Mesendoderm (in vitro differentiated cells): ENCODE measurements around the gene FUOM.

Experiments used
- DNase-seq: peaks from one replicate; pipeline ENCODE4 v3.0.0; 2013
- H2AK5ac ChIP-seq: 2 replicates; pipeline ENCODE4 v1.6.1; 2013; ENCODE audit warnings: low read length, inconsistent platforms
- H2BK120ac ChIP-seq: 2 replicates; pipeline ENCODE4 v1.6.1; 2013; ENCODE audit warnings: low read depth, mild to moderate bottlenecking, low read length, moderate library complexity, mixed read lengths
- H2BK15ac ChIP-seq: replicated peaks from 2 replicates; pipeline ENCODE4 v1.6.1; 2013; ENCODE audit warnings: low read depth, mild to moderate bottlenecking, moderate library complexity
- H2BK5ac ChIP-seq: 2 replicates; pipeline ENCODE4 v1.6.1; 2013; ENCODE audit warnings: low read length, inconsistent platforms
- H3K18ac ChIP-seq: 2 replicates; pipeline ENCODE4 v1.6.1; 2013; ENCODE audit warnings: mild to moderate bottlenecking, low read length, mixed read lengths
- H3K23ac ChIP-seq: one replicate; pipeline ENCODE4 v1.6.1; 2013; ENCODE audit warnings: low read length
- H3K27ac ChIP-seq: 2 replicates; pipeline ENCODE4 v1.5.1; 2013; ENCODE audit warnings: low read depth, mild to moderate bottlenecking, inconsistent platforms, low read length, moderate library complexity
- H3K27me3 ChIP-seq: 2 replicates; pipeline ENCODE4 v1.6.1; 2013; ENCODE audit warnings: low read length, control low read depth, mild to moderate bottlenecking, inconsistent platforms; ENCODE audit not compliant: insufficient read depth, poor library complexity
- H3K36me3 ChIP-seq: 2 replicates; pipeline ENCODE4 v1.6.1; 2013; ENCODE audit warnings: low read length, inconsistent platforms; ENCODE audit not compliant: control insufficient read depth, insufficient read depth
- H3K4ac ChIP-seq: one replicate; pipeline ENCODE4 v1.6.1; 2013; ENCODE audit warnings: low read depth, mild to moderate bottlenecking, low read length, moderate library complexity
- H3K4me1 ChIP-seq: 2 replicates; pipeline ENCODE4 v1.6.1; 2013; ENCODE audit warnings: low read depth, low read length, inconsistent platforms; ENCODE audit not compliant: control insufficient read depth
- H3K4me2 ChIP-seq: 2 replicates; pipeline ENCODE4 v1.6.1; 2013; ENCODE audit warnings: low read length
- H3K4me3 ChIP-seq: 2 replicates; pipeline ENCODE4 v1.5.1; 2013; ENCODE audit warnings: mild to moderate bottlenecking, low read length
- H3K56ac ChIP-seq: one replicate; pipeline ENCODE4 v1.6.1; 2013; ENCODE audit warnings: low read length
- H3K79me1 ChIP-seq: 2 replicates; pipeline ENCODE4 v1.6.1; 2013; ENCODE audit warnings: low read length, inconsistent platforms
- H3K79me2 ChIP-seq: 2 replicates; pipeline ENCODE4 v1.6.1; 2013; ENCODE audit warnings: mild to moderate bottlenecking, low read length; ENCODE audit not compliant: control insufficient read depth, insufficient read depth
- H3K9ac ChIP-seq: 2 replicates; pipeline ENCODE4 v1.6.1; 2013; ENCODE audit warnings: low read length, inconsistent platforms
- H4K5ac ChIP-seq: one replicate; pipeline ENCODE4 v1.6.1; 2013; ENCODE audit warnings: low read length
- H4K8ac ChIP-seq: one replicate; pipeline ENCODE4 v1.6.1; 2013; ENCODE audit warnings: low read depth, mild to moderate bottlenecking, control low read depth, low read length, moderate library complexity
- WGBS: extraction: QIAGEN DNeasy Blood & Tissue Kit; methylation state at CpG from one replicate; pipeline ENCODE4 v1.1.7; 2013; ENCODE audit warnings: low lambda C conversion rate, missing lambda C conversion rate; ENCODE audit not compliant: insufficient coverage; ENCODE audit errors: extremely low coverage; 5-methylcytosine and 5-hydroxymethylcytosine counted together

The FUOM gene

DNA sequence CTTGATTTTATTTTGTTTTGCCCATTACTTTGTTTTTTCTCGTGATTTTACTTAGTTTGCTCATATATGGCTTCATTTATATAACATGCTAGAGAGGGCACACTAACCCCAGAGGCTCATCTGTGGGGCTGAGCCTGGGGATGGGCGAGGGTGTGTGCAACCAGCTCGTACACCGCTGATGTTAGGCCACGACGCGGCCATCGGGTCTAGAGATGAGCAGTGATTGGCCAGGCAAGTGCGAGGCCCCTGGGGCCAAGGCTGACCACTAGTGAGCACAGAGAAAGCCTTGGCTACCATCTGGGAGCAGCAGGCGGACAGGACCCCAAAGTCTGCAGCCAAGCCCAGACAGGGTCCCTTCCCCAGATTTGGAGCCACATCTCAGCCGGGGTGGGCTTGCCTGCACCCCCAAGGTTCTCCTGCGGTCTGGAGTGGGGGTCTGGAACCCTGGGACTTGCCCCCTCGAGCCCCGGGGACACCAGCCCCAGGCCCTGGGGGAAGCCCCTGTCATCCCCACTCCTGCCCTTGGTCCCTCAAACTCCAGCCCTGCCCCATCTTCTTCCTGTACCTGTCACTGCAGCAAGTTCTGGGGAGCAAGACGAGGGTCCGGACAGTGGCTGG, 3.7 kb downstream of the FUOM start:
- Histone ChIP-seq H4K8ac (no peak overlapping the region), H3K79me1 (peaks cover 6% of the 10 kb centered on the region), H3K4me1 (peaks cover 3% of the 10 kb centered on the region), H3K56ac (no peak overlapping the region), H3K23ac (no peak overlapping the region), H3K4me2 (no peak overlapping the region), H2AK5ac (no peak overlapping the region), H3K79me2 (peaks cover 6% of the 10 kb centered on the region), H3K4me3 (no peak overlapping the region), H3K27me3 (no peaks in the 10 kb centered on the region), H2BK5ac (no peak overlapping the region), H2BK15ac (no peak overlapping the region), H3K9ac (no peak overlapping the region), H3K4ac (no peak overlapping the region), H3K36me3 (no peaks in the 10 kb centered on the region), H3K27ac (no peak overlapping the region), H2BK120ac (no peak overlapping the region), H4K5ac (no peak overlapping the region), H3K18ac (no peak overlapping the region)
- no CpG with 5 or more reads among the region's 16 CpGs for WGBS
- DNase-seq, result no peak

DNA sequence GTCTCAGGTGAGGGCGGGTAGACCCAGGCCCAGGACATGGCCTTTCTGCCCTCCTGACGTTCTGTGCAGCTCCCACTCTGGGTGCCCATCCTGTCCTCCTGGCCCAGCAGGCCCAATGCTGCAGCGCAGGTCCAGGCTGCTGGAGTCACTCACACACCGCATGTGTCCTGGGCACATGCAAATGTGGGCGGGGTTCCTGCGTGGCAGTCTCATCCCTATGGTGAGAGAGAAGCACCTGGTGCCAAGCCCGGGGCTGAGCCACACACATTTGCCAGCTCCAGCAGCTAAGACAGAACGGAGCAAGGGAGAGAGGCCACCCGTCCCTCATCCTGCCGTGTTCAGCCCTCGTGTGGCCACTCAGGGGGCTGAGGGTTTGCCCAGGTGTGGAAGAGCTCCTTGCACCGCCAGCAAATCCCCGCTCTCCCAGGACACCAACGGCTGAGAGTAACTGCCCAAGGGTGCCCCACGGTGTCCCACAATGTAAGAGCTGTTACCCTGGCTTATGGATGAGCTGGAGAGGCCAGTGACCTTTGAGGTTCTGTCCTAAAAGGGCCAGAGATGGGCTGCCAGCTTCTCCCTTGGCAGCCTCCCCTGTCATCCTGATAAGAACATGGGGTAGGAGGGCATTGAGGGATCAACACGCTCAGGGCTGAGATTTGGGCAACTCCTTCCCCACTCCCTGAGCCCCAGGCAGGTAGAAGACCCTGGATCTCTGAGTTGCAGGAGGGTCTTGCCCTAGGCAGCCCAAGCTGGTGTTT, 4.4 kb downstream of the FUOM start:
- peaks cover 6% of the 10 kb centered on the region for H3K79me2 ChIP-seq
- no peak for DNase-seq

DNA sequence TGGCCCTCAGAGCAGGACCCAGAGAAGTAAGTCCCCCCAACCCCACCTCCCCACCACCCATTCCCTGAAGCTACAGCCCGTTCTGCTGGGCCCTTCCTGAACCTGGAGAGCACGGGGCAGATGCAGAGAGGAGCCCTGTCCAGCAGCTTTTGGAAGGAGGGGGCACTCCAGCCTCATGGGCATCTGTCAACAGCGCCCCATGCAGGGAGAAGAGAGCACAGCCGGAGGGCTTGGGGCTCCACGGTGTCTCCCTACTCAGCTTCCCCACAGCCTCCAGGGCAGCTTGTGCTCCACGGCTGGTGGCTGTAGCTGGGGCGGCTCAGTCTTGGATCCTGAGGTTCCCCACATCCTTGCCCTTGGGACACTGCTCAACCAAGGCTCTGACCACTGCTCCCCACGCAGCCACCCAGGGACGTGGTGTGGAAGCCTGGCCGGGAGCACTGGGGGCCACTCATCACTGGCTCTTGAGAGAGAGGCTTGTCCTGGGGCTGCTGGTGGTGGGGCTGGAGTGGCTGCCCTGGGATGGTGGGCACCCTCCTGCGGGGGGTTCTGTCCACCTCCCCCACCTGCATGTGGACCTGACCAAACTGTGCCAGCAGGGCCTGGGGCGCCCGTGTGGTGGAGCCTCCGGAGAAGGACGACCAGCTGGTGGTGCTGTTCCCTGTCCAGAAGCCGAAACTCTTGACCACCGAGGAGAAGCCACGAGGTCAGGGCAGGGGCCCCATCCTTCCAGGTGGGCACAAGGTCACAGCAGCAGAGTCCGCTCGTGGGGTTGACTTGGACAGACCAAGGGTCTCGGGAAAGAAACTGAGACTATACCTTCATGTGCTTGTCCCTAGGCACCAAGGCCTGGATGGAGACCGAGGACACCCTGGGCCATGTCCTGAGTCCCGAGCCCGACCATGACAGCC, 6.2 kb downstream of the FUOM start:
- Histone ChIP-seq H3K23ac (no peak overlapping the region), H3K79me2 (peaks cover 5% of the 10 kb centered on the region), H2BK5ac (no peak overlapping the region), H4K8ac (no peak overlapping the region), H2BK120ac (no peak overlapping the region), H3K56ac (no peak overlapping the region), H2BK15ac (no peak overlapping the region), H3K4ac (no peak overlapping the region), H3K9ac (no peak overlapping the region), H3K4me2 (no peak overlapping the region), H2AK5ac (no peak overlapping the region), H3K27ac (no peak overlapping the region), H3K27me3 (no peaks in the 10 kb centered on the region), H4K5ac (no peak overlapping the region), H3K4me1 (peaks cover 3% of the 10 kb centered on the region), H3K18ac (no peak overlapping the region), H3K4me3 (no peak overlapping the region), H3K36me3 (no peaks in the 10 kb centered on the region), H3K79me1 (peaks cover 6% of the 10 kb centered on the region)
- DNase-seq, result peak; percentile 56
- no CpG with 5 or more reads among the region's 24 CpGs for WGBS

More for the DNA sequence above, 4.4 kb downstream of the FUOM start:
- H3K56ac ChIP-seq, result no peak overlapping the region
- H3K23ac ChIP-seq, result no peak overlapping the region
- H2AK5ac ChIP-seq, result no peak overlapping the region
- H3K79me1 ChIP-seq, result peaks cover 6% of the 10 kb centered on the region
- no peak overlapping the region for H3K9ac ChIP-seq
- no peak overlapping the region for H2BK5ac ChIP-seq
- H3K4me3 ChIP-seq, result no peak overlapping the region
- no peak overlapping the region for H3K4ac ChIP-seq
- H4K8ac ChIP-seq, result no peak overlapping the region
- H3K4me1 ChIP-seq, result peaks cover 3% of the 10 kb centered on the region
- H3K36me3 ChIP-seq, result no peaks in the 10 kb centered on the region
- H3K18ac ChIP-seq, result no peak overlapping the region
- no peak overlapping the region for H2BK15ac ChIP-seq
- no peak overlapping the region for H3K4me2 ChIP-seq
- WGBS, result no CpG with 5 or more reads among the region's 16 CpGs
- H4K5ac ChIP-seq, result no peak overlapping the region
- no peak overlapping the region for H3K27ac ChIP-seq
- no peak overlapping the region for H2BK120ac ChIP-seq
- no peaks in the 10 kb centered on the region for H3K27me3 ChIP-seq

DNA sequence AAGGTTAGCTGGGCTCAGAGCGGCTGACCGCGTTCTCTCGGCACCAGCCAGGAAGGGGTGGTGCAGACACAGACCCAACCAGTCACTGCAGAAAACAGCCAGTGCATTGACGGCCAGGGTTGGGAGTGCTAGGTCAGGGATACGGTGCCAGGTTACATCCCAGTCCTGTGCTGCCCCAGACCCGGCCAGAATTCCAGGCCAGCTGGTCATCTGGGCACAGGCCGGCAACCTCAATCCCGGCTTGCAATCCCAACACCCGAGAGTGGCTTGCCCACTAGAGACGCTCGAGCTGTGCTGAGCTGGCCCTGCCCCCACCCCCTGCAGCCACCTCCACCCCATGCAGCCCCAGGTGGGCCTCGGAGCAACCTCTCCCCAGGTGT, 6.9 kb downstream of the FUOM start:
- no peaks in the 10 kb centered on the region for H3K27me3 ChIP-seq
- H3K9ac ChIP-seq, result no peak overlapping the region
- H4K8ac ChIP-seq, result no peak overlapping the region
- no peaks in the 10 kb centered on the region for H3K79me1 ChIP-seq
- H3K4me3 ChIP-seq, result no peak overlapping the region
- no peak overlapping the region for H2BK15ac ChIP-seq
- no peaks in the 10 kb centered on the region for H3K36me3 ChIP-seq
- H3K4me2 ChIP-seq, result no peak overlapping the region
- no peak for DNase-seq
- no peak overlapping the region for H3K56ac ChIP-seq
- H3K4ac ChIP-seq, result no peak overlapping the region
- no peaks in the 10 kb centered on the region for H3K79me2 ChIP-seq
- no peak overlapping the region for H2BK5ac ChIP-seq
- H3K23ac ChIP-seq, result no peak overlapping the region
- no peak overlapping the region for H4K5ac ChIP-seq
- no peak overlapping the region for H3K27ac ChIP-seq
- H2BK120ac ChIP-seq, result no peak overlapping the region
- no peaks in the 10 kb centered on the region for H3K4me1 ChIP-seq
- WGBS, result no CpG with 5 or more reads among the region's 13 CpGs
- no peak overlapping the region for H2AK5ac ChIP-seq
- H3K18ac ChIP-seq, result no peak overlapping the region

DNA sequence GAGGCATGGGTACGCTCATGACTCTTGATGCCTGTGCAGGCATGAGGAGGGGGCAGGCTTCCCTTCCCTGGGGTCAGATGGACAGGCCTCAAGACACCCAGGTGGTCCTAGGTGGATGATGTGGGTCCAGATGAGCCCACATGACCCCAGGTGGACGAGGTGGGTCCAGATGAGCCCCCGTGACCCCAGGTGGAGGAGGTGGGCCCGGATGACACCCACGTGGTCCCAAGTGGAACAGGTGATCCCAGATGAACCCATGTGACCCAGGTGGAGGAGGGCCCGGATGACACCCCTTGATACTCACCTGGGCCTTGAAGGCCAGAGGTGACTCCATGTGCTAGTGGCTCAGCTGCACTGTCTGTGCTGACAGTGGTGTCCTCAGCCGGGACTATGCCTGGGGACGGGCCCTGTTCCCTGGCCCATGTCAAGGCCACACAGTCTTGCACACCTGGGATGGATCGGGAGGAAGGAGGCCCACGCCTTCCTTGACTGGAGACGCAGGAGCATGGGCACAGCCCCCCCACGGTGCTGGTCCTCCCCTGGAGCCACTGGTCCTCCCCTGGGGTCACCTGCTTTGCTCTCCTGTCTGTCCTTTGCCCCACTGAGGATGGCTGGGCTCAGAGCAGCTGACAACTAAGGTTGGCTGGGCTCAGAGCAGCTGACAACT, 7.4 kb downstream of the FUOM start:
- H3K23ac ChIP-seq, result peak overlapping the region; percentile 45
- H3K56ac ChIP-seq, result no peak overlapping the region
- no peaks in the 10 kb centered on the region for H3K36me3 ChIP-seq
- H2BK120ac ChIP-seq, result no peak overlapping the region
- H3K4me2 ChIP-seq, result no peak overlapping the region
- no peaks in the 10 kb centered on the region for H3K79me1 ChIP-seq
- no peak overlapping the region for H2AK5ac ChIP-seq
- DNase-seq, result no peak
- H2BK15ac ChIP-seq, result no peak overlapping the region
- no peak overlapping the region for H3K18ac ChIP-seq
- no peak overlapping the region for H4K8ac ChIP-seq
- no peak overlapping the region for H3K4me3 ChIP-seq
- H2BK5ac ChIP-seq, result no peak overlapping the region
- no peak overlapping the region for H3K4ac ChIP-seq
- no peak overlapping the region for H4K5ac ChIP-seq
- H3K4me1 ChIP-seq, result no peaks in the 10 kb centered on the region
- no peaks in the 10 kb centered on the region for H3K27me3 ChIP-seq
- H3K79me2 ChIP-seq, result no peaks in the 10 kb centered on the region
- no peak overlapping the region for H3K9ac ChIP-seq
- no peak overlapping the region for H3K27ac ChIP-seq
- WGBS, result no CpG with 5 or more reads among the region's 12 CpGs
